ENCODE results near the gene GNMT. TPM values are rescaled to one million over a fixed set of nuclear protein-coding genes. Genes with fewer than 3 reads are reported as not detected.

Gene GNMT
- total and polyA plus RNA-seq, 4 donors, result 1.0 to 4.5 (median 2.2) TPM

DNA sequence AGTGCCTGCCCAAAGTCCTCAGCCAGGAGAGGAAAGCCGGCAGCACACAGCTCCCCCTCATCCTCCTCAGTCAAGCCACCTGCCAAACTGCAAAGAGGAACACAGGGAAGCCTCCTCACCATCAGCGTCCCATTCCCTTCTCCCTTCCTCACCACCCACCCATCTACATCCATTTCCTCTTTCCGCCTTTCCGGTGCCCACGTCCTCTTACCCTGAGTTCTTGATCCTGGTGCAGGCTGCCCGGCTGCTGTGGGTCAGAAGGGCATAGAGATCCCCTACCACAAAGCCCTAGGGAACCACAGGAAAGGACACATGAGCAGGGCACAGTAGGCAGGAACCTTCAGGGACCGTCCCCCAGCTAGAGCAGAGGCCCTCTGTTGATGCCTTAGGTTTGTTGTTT is 6.0 kb downstream of the GNMT start:
- H3K4me3 ChIP-seq, result no peak overlapping the region
- no peaks in the 10 kb centered on the region for H3K27me3 ChIP-seq (ENCODE audit: control insufficient read depth in 3 of 3, insufficient read depth in 3 of 3, low read length in 2 of 3)
- no peaks in the 10 kb centered on the region for H3K9me3 ChIP-seq (ENCODE audit: control insufficient read depth in 4 of 4, insufficient read depth in 3 of 4, low read length in 3 of 4)
- no peak for ATAC-seq (ENCODE audit: insufficient read depth, low FRiP score)
- H3K4me1 ChIP-seq (ENCODE audit: control insufficient read depth in 5 of 5, insufficient read depth in 5 of 5, low read length in 5 of 5), result no peaks in the 10 kb centered on the region
- H3K9ac ChIP-seq (ENCODE audit: insufficient read depth in 1 of 2, low read length in 2 of 2), result no peak overlapping the region
- no peak for DNase-seq
- TF ChIP-seq, protein P1, sequence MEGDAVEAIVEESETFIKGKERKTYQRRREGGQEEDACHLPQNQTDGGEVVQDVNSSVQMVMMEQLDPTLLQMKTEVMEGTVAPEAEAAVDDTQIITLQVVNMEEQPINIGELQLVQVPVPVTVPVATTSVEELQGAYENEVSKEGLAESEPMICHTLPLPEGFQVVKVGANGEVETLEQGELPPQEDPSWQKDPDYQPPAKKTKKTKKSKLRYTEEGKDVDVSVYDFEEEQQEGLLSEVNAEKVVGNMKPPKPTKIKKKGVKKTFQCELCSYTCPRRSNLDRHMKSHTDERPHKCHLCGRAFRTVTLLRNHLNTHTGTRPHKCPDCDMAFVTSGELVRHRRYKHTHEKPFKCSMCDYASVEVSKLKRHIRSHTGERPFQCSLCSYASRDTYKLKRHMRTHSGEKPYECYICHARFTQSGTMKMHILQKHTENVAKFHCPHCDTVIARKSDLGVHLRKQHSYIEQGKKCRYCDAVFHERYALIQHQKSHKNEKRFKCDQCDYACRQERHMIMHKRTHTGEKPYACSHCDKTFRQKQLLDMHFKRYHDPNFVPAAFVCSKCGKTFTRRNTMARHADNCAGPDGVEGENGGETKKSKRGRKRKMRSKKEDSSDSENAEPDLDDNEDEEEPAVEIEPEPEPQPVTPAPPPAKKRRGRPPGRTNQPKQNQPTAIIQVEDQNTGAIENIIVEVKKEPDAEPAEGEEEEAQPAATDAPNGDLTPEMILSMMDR (IDR thresholded peaks at IDR 0.05; ENCODE audit: control extremely low read depth, extremely low read depth), result no peak
- H3K27ac ChIP-seq (ENCODE audit: low read depth in 1 of 2, low read length in 1 of 2), result no peak overlapping the region
- peaks cover 2 to 52% (median 20%) of the 10 kb centered on the region in 4 donors for H3K36me3 ChIP-seq (ENCODE audit: control insufficient read depth in 4 of 4, insufficient read depth in 4 of 4, low read length in 4 of 4)
- 70 to 73% methylated on average over 7 of the region's 7 CpGs for WGBS, 2 donors

DNA sequence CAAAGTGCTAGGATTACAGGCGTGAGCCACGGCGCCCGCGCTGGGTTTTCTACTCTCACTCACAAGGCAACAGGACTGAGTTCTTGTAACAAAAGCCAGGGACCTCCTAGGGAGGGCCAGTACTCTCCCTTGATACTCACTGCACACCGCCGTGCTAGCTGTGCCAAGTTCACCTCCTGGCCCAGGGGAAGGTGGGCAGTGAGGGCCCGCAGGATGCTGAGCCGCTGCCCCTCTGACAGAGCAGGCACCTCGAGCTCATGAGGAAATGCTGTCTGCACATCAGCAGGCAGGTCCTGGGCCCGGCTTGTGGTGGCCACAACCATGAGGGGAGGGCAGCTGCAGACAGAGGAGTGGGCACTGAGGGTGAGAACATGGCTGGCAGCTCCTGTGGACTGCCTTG is 6.7 kb downstream of the GNMT start:
- WGBS, 2 donors, result 96 to 99% methylated on average over 11 of the region's 11 CpGs

DNA sequence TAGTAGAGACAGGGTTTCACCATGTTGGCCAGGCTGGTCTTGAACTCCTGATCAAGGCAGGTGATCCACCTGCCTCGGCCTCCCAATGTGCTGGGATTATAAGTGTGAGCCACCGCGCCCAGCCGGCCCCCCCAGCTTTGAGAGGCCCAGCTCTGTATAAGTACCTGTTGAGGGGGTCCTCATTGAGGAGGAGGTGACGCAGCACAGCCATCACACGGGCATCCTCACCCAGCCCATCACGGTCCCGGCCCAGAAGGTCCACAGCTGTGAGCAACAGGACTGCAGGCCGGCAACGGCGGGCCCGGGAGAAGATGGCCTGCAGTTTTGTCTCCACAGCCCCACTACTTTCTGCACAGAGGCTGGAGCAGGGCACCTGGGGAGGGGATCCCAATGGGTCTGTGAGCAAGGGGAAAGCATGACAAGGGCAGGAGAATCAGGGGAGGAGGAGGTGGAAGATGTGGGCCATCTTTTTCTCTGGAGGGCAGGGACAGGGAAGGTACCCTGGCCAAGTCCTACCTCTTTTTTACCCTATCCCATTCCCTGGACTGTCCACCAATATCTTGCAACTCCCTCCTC is 7.7 kb downstream of the GNMT start:
- Histone ChIP-seq H3K27me3 (ENCODE audit: control insufficient read depth in 3 of 3, insufficient read depth in 3 of 3, low read length in 2 of 3) (no peaks in the 10 kb centered on the region), H3K4me3 (no peak overlapping the region), H3K9ac (ENCODE audit: insufficient read depth in 1 of 2, low read length in 2 of 2) (no peak overlapping the region), H3K27ac (ENCODE audit: low read depth in 1 of 2, low read length in 1 of 2) (no peak overlapping the region), H3K9me3 (ENCODE audit: control insufficient read depth in 4 of 4, insufficient read depth in 3 of 4, low read length in 3 of 4) (no peaks in the 10 kb centered on the region), H3K36me3 (ENCODE audit: control insufficient read depth in 4 of 4, insufficient read depth in 4 of 4, low read length in 4 of 4) (peaks cover 2 to 47% (median 13%) of the 10 kb centered on the region in 4 donors), H3K4me1 (ENCODE audit: control insufficient read depth in 5 of 5, insufficient read depth in 5 of 5, low read length in 5 of 5) (no peaks in the 10 kb centered on the region)
- 96 to 98% methylated on average over 12 of the region's 12 CpGs for whole genome bisulfite sequencing, 2 donors
- TF ChIP-seq, protein P1 (IDR thresholded peaks at IDR 0.05; ENCODE audit: control extremely low read depth, extremely low read depth), result no peak
- ATAC-seq (ENCODE audit: insufficient read depth, low FRiP score) (no peak), DNase-seq (no peak)

More for the DNA sequence above, 6.7 kb downstream of the GNMT start:
- H3K4me1 ChIP-seq (ENCODE audit: control insufficient read depth in 5 of 5, insufficient read depth in 5 of 5, low read length in 5 of 5), result no peaks in the 10 kb centered on the region
- no peak overlapping the region for H3K4me3 ChIP-seq
- TF ChIP-seq, protein P1 (IDR thresholded peaks at IDR 0.05; ENCODE audit: control extremely low read depth, extremely low read depth), result no peak
- ATAC-seq (ENCODE audit: insufficient read depth, low FRiP score) (no peak), DNase-seq (no peak)
- H3K36me3 ChIP-seq (ENCODE audit: control insufficient read depth in 4 of 4, insufficient read depth in 4 of 4, low read length in 4 of 4), result peaks cover 2 to 52% (median 16%) of the 10 kb centered on the region in 4 donors
- H3K27ac ChIP-seq (ENCODE audit: low read depth in 1 of 2, low read length in 1 of 2), result no peak overlapping the region
- H3K9ac ChIP-seq (ENCODE audit: insufficient read depth in 1 of 2, low read length in 2 of 2), result no peak overlapping the region
- no peaks in the 10 kb centered on the region for H3K9me3 ChIP-seq (ENCODE audit: control insufficient read depth in 4 of 4, insufficient read depth in 3 of 4, low read length in 3 of 4)
- no peaks in the 10 kb centered on the region for H3K27me3 ChIP-seq (ENCODE audit: control insufficient read depth in 3 of 3, insufficient read depth in 3 of 3, low read length in 2 of 3)

DNA sequence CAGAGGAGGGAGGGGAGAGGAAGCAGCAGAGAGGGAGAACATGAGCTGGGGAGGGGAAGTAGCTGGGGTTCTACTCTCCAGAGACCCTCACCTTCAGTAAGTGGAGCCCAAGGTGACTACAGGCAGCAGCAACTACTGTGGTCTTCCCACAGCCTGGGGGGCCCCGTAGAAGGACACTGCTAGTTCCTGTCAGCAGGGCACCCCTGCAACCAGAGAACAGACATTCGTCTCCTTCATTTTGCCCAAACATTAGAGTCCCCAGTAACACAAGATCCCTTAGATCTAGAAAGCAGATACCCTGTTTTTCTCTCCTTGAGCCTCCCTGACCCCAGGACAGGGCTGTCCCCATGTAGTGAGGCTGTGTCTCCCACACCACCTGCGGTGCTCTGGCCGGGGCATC is 8.2 kb downstream of the GNMT start:
- no peak for ATAC-seq (ENCODE audit: insufficient read depth, low FRiP score)

More for the DNA sequence above, 8.2 kb downstream of the GNMT start:
- Histone ChIP-seq H3K27ac (ENCODE audit: low read depth in 1 of 2, low read length in 1 of 2) (no peak overlapping the region), H3K4me3 (no peak overlapping the region), H3K9me3 (ENCODE audit: control insufficient read depth in 4 of 4, insufficient read depth in 3 of 4, low read length in 3 of 4) (no peaks in the 10 kb centered on the region), H3K9ac (ENCODE audit: insufficient read depth in 1 of 2, low read length in 2 of 2) (no peak overlapping the region), H3K4me1 (ENCODE audit: control insufficient read depth in 5 of 5, insufficient read depth in 5 of 5, low read length in 5 of 5) (peaks cover 0 to 1% (median 0%) of the 10 kb centered on the region in 5 donors), H3K27me3 (ENCODE audit: control insufficient read depth in 3 of 3, insufficient read depth in 3 of 3, low read length in 2 of 3) (no peaks in the 10 kb centered on the region), H3K36me3 (ENCODE audit: control insufficient read depth in 4 of 4, insufficient read depth in 4 of 4, low read length in 4 of 4) (peaks cover 2 to 45% (median 13%) of the 10 kb centered on the region in 4 donors)
- DNase-seq, result no peak
- 73 to 87% methylated on average over 4 of the region's 4 CpGs for WGBS, 2 donors
- TF ChIP-seq, protein P1 (IDR thresholded peaks at IDR 0.05; ENCODE audit: control extremely low read depth, extremely low read depth), result no peak
